ENCODE results near the gene FAM13A. TPM values are rescaled to one million over a fixed set of nuclear protein-coding genes. Genes with fewer than 3 reads are reported as not detected.

Gene FAM13A
- total RNA-seq, 1 donor from 2014 or later, result 33.4 TPM

DNA sequence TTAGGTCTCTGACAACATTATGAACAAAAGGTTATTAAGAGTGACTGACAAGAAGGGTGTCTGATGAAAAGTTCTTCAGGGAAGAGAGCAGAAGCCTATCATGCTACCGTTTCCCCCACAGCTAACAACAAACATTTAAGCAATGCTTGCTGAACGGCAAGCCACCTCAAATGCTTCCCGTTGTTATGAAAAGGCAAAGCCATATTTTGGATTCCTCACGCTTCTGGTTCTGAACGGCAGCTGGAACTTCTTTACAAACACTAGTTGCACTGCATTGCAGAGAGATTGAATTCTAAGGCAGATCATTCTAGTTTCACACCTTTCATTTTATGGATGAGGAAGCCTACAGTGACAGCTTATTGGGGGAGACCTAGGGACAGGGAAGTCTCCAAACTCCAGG, 310.8 kb downstream of the FAM13A start:
- H3K4me1 ChIP-seq, result no peaks in the 10 kb centered on the region
- H3K4me3 ChIP-seq, result no peak overlapping the region
- intact Hi-C loops (cut with DNase I), result no loop called here
- DNase-seq (no peak), ATAC-seq (no peak)
- H3K9me3 ChIP-seq, result no peaks in the 10 kb centered on the region
- peak overlapping the region; percentile 44 for H3K27ac ChIP-seq
- H3K36me3 ChIP-seq, result peaks cover 77% of the 10 kb centered on the region
- no peaks in the 10 kb centered on the region for H3K27me3 ChIP-seq
- no peak for TF ChIP-seq CTCF (IDR thresholded peaks at IDR 0.05)

DNA sequence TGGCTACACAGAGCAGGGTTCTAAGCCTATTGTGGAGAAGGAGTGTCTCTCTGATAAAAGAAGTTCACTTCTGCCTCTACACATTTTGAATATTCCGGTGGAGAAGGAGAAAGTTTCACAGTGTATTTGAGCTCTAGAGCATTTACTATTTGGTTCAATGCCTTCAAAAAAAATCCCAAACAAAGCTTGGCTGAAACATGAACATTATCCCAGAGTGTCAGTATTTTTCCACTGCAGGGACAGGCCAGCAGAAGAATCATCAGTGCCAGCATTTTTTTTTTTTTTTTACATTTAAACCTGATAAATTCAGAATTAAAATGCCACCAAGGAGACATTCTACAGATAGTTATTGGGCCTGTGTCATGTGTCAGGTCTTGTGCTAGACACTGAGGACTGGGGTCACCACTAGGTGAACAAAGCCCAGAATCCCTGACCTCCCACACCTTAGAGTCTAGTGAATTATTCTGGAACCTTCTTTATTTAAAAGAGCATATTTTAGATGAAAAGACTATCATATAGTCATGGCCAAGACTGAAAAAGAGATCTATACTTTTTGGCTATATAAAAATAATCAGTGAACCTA, 311.3 kb downstream of the FAM13A start:
- Histone ChIP-seq H3K36me3 (peaks cover 77% of the 10 kb centered on the region), H3K27me3 (no peaks in the 10 kb centered on the region)
- no peak for ATAC-seq

DNA sequence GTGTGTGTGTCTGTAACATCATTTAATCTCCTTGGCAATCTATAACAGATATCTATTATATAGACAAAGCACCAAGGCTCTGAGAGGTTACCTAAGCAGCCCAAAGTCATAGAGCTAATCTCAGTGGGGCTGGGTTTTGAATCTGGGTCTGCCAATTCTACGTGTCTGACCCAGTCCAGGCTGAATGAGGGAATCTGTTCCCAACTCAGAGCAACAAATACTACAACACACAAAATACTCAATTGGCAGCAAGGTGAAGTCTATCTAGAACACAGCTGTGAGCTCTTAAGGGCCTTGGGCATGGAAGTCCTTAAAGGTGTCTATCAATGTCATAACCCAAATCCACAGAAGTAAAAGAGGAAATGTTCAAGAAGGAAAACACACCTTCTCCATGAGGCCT, 311.8 kb downstream of the FAM13A start:
- Histone ChIP-seq H3K4me3 (no peak overlapping the region), H3K9me3 (no peaks in the 10 kb centered on the region), H3K27ac (no peak overlapping the region), H3K36me3 (peaks cover 72% of the 10 kb centered on the region), H3K27me3 (no peaks in the 10 kb centered on the region), H3K4me1 (no peaks in the 10 kb centered on the region)
- intact Hi-C loops (cut with DNase I), result no loop called here
- no peak for TF ChIP-seq CTCF (IDR thresholded peaks at IDR 0.05)
- ATAC-seq (no peak), DNase-seq (no peak)

More for the DNA sequence above, 311.3 kb downstream of the FAM13A start:
- H3K4me3 ChIP-seq, result no peak overlapping the region
- H3K9me3 ChIP-seq, result no peaks in the 10 kb centered on the region
- H3K27ac ChIP-seq, result peak overlapping the region; percentile 44
- no peak for DNase-seq
- no peaks in the 10 kb centered on the region for H3K4me1 ChIP-seq
- intact Hi-C loops (cut with DNase I), result no loop called here
- no peak for TF ChIP-seq CTCF (IDR thresholded peaks at IDR 0.05)

GRCh38 chr4:88744609-88745008, 312.4 kb downstream of the FAM13A start:
- Histone ChIP-seq H3K4me1 (no peaks in the 10 kb centered on the region), H3K4me3 (no peak overlapping the region), H3K9me3 (no peaks in the 10 kb centered on the region), H3K27me3 (no peaks in the 10 kb centered on the region), H3K36me3 (peaks cover 66% of the 10 kb centered on the region), H3K27ac (no peak overlapping the region)
- TF ChIP-seq CTCF (IDR thresholded peaks at IDR 0.05), result no peak
- ATAC-seq, result no peak
- no peak for DNase-seq
- intact Hi-C loops (cut with DNase I), result no loop called here

GRCh38 chr4:88743696-88744095, 313.3 kb downstream of the FAM13A start:
- no peak overlapping the region for H3K27ac ChIP-seq
- peaks cover 62% of the 10 kb centered on the region for H3K36me3 ChIP-seq
- H3K9me3 ChIP-seq, result no peaks in the 10 kb centered on the region
- intact Hi-C loops (cut with DNase I), result no loop called here
- peaks cover under 1% of the 10 kb centered on the region for H3K4me1 ChIP-seq
- no peak overlapping the region for H3K4me3 ChIP-seq
- no peaks in the 10 kb centered on the region for H3K27me3 ChIP-seq
- no peak for ATAC-seq
- DNase-seq, result no peak
- no peak for TF ChIP-seq CTCF (IDR thresholded peaks at IDR 0.05)

DNA sequence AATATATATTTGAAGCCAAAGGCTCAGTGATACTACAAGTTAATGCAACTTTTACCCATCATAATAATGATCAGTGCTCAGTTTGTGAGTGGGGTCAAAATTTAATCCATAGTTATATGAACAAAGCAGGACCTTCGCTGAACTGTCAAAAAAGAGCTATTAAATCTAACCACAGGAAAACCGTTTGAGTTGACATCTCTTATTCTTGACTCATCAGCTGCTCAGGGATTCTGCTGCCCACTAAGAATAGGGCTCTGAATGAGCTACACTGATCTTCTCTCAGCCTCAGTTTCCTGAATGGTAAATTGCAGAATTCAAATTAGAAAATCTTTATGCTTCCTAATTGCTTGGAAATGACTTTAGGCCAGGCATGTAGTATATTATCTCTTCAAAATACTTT, 314.4 kb downstream of the FAM13A start:
- H3K27ac ChIP-seq, result no peak overlapping the region
- H3K4me3 ChIP-seq, result no peak overlapping the region
- H3K27me3 ChIP-seq, result no peaks in the 10 kb centered on the region
- no peak for DNase-seq
- no peak for TF ChIP-seq CTCF (IDR thresholded peaks at IDR 0.05)
- peaks cover 57% of the 10 kb centered on the region for H3K36me3 ChIP-seq
- H3K9me3 ChIP-seq, result no peaks in the 10 kb centered on the region
- intact Hi-C loops (cut with DNase I), result no loop called here
- no peak for ATAC-seq
- H3K4me1 ChIP-seq, result peaks cover 12% of the 10 kb centered on the region

Measured in upper lobe of right lung (tissue), 1 donor.